Neural cell (in vitro differentiated cells): ENCODE results near the gene OR13A1. TPM values are rescaled to one million over a fixed set of nuclear protein-coding genes. Genes with fewer than 3 reads are reported as not detected.
"Not testable (repeated sequence)": the region's sequence is repeated elsewhere in the genome, so short reads cannot be mapped to it uniquely, and the experiment has no call there.

Experiments used
- H2AFZ ChIP-seq: fragments of 200-600, 300-800 bp; sonication (generic), shearing (Covaris generic); 2 replicates; pipeline ENCODE4 v1.6.0; 2014; ENCODE audit warnings: low read depth, mild to moderate bottlenecking, antibody characterized with exemption, low read length, moderate library complexity
- H3F3A ChIP-seq: fragments of 200-600 bp; shearing (Covaris generic); 2 replicates; pipeline ENCODE4 v1.6.1; 2016; ENCODE audit warnings: mild to moderate bottlenecking, moderate library complexity, mixed read lengths, antibody characterized with exemption, low read length; ENCODE audit not compliant: insufficient read depth, poor library complexity, severe bottlenecking
- H3K27ac ChIP-seq: fragments of 200-600, 300-800 bp; sonication (generic), shearing (Covaris generic); 2 replicates; pipeline ENCODE4 v1.5.1; 2014; ENCODE audit warnings: mild to moderate bottlenecking, low read length, moderate library complexity
- H3K27me3 ChIP-seq: fragments of 300-800, 200-600 bp; sonication (generic), shearing (Covaris generic); 2 replicates; pipeline ENCODE4 v1.6.0; 2014; ENCODE audit warnings: mild to moderate bottlenecking, low read depth, low read length, moderate library complexity; ENCODE audit not compliant: insufficient read depth
- H3K36me3 ChIP-seq: fragments of 300-800, 200-600 bp; sonication (generic), shearing (Covaris generic); 2 replicates; pipeline ENCODE4 v1.5.1; 2014; ENCODE audit warnings: mild to moderate bottlenecking, antibody characterized with exemption, low read length, moderate library complexity; ENCODE audit not compliant: insufficient read depth
- H3K4me2 ChIP-seq: fragments of 300-800, 200-600 bp; sonication (generic), shearing (Covaris generic); 2 replicates; pipeline ENCODE4 v1.6.0; 2014; ENCODE audit warnings: mild to moderate bottlenecking, low read length
- H3K4me3 ChIP-seq: fragments of 300-800, 200-600 bp; sonication (generic), shearing (Covaris generic); 2 replicates; pipeline ENCODE4 v1.5.1; 2014; ENCODE audit warnings: mild to moderate bottlenecking, low read length, moderate library complexity
- H3K79me2 ChIP-seq: fragments of 200-600 bp; shearing (Covaris generic); replicated peaks from 2 replicates; pipeline ENCODE4 v1.6.0; 2014; ENCODE audit warnings: mild to moderate bottlenecking, low read length, moderate library complexity; ENCODE audit not compliant: insufficient read depth
- H3K9ac ChIP-seq: fragments of 300-800, 200-600 bp; sonication (generic), shearing (Covaris generic); 2 replicates; pipeline ENCODE4 v1.6.1; 2016; ENCODE audit warnings: mild to moderate bottlenecking, low read length, mixed read lengths
- H3K9me2 ChIP-seq: fragments of 200-600 bp; shearing (Covaris generic); 2 replicates; pipeline ENCODE4 v1.6.1; 2016; ENCODE audit warnings: mild to moderate bottlenecking, low read length, mixed read lengths; ENCODE audit not compliant: insufficient read depth
- H3K9me3 ChIP-seq: fragments of 200-600, 300-800 bp; sonication (generic), shearing (Covaris generic); 2 replicates; pipeline ENCODE4 v1.6.1; 2016; ENCODE audit warnings: mild to moderate bottlenecking, mixed run types, low read length, moderate library complexity, mixed read lengths
- H4K20me1 ChIP-seq: fragments of 200-600 bp; shearing (Covaris generic); 2 replicates; pipeline ENCODE4 v1.6.1; 2016; ENCODE audit warnings: mild to moderate bottlenecking, mixed run types; ENCODE audit not compliant: insufficient read depth
- EP300 ChIP-seq: fragments of 450-650 bp; conservative IDR thresholded peaks from 2 replicates; pipeline ENCODE4 v1.6.1; 2014; ENCODE audit warnings: antibody characterized with exemption, mild to moderate bottlenecking, moderate library complexity; ENCODE audit not compliant: poor library complexity, severe bottlenecking
- EZH2 ChIP-seq: fragments of 200-600, 300-800 bp; shearing (Covaris generic), sonication (generic); IDR thresholded peaks from 2 replicates; pipeline ENCODE4 v1.6.1; 2014; ENCODE audit warnings: antibody characterized with exemption, low read length, borderline replicate concordance, mild to moderate bottlenecking; ENCODE audit not compliant: insufficient read depth, poor library complexity, severe bottlenecking
- MXI1 ChIP-seq: fragments of 450-650 bp; conservative IDR thresholded peaks from 2 replicates; pipeline ENCODE4 v1.6.1; 2014; ENCODE audit warnings: antibody characterized with exemption, mild to moderate bottlenecking; ENCODE audit not compliant: poor library complexity, severe bottlenecking
- POLR2AphosphoS5 ChIP-seq: IDR thresholded peaks from 2 replicates; pipeline ENCODE4 v1.6.1; 2012
- RAD21 ChIP-seq: fragments of 450-650 bp; conservative IDR thresholded peaks from 2 replicates; pipeline ENCODE4 v1.6.1; 2014; ENCODE audit warnings: antibody characterized with exemption, mild to moderate bottlenecking, moderate library complexity
- SMC3 ChIP-seq: fragments of 450-650 bp; conservative IDR thresholded peaks from 2 replicates; pipeline ENCODE4 v1.6.1; 2014; ENCODE audit warnings: antibody characterized with exemption, mild to moderate bottlenecking, moderate library complexity; ENCODE audit not compliant: poor library complexity
- TAF1 ChIP-seq: IDR thresholded peaks from 2 replicates; pipeline ENCODE4 v1.6.1; 2012; ENCODE audit warnings: low read depth
- polyA plus RNA-seq: library from polyadenylated mRNA; depleted of rRNA; stranded (reverse); fragments of >200 nt; gene quantifications from 2 replicates; pipeline ENCODE4 v1.2.3, GENCODE V29; 2014
- TF ChIP-seq, protein P1 (sequence below): IDR thresholded peaks from 2 replicates; pipeline ENCODE4 v1.6.1; 2012; ENCODE audit warnings: borderline replicate concordance
- TF ChIP-seq, protein P2 (sequence below): fragments of 450-650 bp; IDR thresholded peaks from 2 replicates; pipeline ENCODE4 v1.5.1; 2014; ENCODE audit warnings: antibody characterized with exemption, mild to moderate bottlenecking, moderate library complexity; ENCODE audit not compliant: poor library complexity, severe bottlenecking

Gene OR13A1
- polyA plus RNA-seq, 1 donor from 2014 or later, result 0.11 TPM

DNA sequence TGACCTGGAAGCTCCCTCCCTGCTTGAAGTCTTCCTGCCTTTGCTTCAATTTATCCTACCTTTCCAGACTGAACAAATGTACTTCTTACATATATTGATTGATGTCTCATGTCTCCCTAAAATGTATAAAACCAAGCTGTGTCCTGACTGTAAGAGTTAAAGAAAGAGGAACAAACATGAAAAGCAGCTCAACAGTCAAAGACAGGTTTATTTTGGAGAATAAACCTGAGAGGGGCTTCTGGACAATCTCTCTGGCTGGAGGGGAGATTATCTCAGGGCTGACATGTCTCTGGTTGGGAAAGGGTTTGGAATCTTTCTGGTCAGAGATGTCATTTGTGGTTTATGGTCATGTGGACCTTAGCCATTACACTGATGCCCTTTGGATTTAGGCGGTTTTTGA is 41.0 kb downstream of the OR13A1 start:
- H3K9ac ChIP-seq, result no peak overlapping the region
- H3K27me3 ChIP-seq, result no peaks in the 10 kb centered on the region

DNA sequence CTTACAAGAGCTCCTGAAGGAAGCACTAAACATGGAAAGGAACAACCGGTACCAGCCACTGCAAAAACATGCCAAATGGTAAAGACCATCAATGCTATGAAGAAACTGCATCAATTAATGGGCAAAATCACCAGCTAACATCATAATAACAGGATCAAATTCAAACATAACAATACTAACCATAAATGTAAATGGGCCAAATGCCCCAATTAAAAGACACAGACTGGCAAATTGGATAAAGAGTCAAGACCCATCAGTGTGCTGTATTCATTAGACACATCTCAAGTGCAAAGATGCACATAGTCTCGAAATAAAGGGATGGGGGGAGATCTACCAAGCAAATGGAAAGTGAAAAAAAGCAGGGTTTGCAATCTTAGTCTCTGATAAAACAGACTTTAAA is 47.6 kb downstream of the OR13A1 start:
- not testable (repeated sequence) for H3K4me2 ChIP-seq, H3K9me3 ChIP-seq, H3F3A ChIP-seq, H4K20me1 ChIP-seq, H3K79me2 ChIP-seq, H3K27ac ChIP-seq, H3K27me3 ChIP-seq, H3K9me2 ChIP-seq, H3K36me3 ChIP-seq, H3K9ac ChIP-seq, H3K4me3 ChIP-seq, H2AFZ ChIP-seq

More for the DNA sequence above, 41.0 kb downstream of the OR13A1 start:
- H3F3A ChIP-seq, result no peaks in the 10 kb centered on the region
- H3K79me2 ChIP-seq, result no peaks in the 10 kb centered on the region
- no peaks in the 10 kb centered on the region for H4K20me1 ChIP-seq
- no peak overlapping the region for H3K27ac ChIP-seq
- H3K36me3 ChIP-seq, result no peaks in the 10 kb centered on the region
- no peak overlapping the region for H3K4me3 ChIP-seq
- TF ChIP-seq, protein P1, sequence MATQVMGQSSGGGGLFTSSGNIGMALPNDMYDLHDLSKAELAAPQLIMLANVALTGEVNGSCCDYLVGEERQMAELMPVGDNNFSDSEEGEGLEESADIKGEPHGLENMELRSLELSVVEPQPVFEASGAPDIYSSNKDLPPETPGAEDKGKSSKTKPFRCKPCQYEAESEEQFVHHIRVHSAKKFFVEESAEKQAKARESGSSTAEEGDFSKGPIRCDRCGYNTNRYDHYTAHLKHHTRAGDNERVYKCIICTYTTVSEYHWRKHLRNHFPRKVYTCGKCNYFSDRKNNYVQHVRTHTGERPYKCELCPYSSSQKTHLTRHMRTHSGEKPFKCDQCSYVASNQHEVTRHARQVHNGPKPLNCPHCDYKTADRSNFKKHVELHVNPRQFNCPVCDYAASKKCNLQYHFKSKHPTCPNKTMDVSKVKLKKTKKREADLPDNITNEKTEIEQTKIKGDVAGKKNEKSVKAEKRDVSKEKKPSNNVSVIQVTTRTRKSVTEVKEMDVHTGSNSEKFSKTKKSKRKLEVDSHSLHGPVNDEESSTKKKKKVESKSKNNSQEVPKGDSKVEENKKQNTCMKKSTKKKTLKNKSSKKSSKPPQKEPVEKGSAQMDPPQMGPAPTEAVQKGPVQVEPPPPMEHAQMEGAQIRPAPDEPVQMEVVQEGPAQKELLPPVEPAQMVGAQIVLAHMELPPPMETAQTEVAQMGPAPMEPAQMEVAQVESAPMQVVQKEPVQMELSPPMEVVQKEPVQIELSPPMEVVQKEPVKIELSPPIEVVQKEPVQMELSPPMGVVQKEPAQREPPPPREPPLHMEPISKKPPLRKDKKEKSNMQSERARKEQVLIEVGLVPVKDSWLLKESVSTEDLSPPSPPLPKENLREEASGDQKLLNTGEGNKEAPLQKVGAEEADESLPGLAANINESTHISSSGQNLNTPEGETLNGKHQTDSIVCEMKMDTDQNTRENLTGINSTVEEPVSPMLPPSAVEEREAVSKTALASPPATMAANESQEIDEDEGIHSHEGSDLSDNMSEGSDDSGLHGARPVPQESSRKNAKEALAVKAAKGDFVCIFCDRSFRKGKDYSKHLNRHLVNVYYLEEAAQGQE, result no peak
- TF ChIP-seq SMC3 (no peak), EZH2 (no peak), EP300 (no peak), RAD21 (no peak), MXI1 (no peak), TAF1 (no peak)
- TF ChIP-seq, protein P2, sequence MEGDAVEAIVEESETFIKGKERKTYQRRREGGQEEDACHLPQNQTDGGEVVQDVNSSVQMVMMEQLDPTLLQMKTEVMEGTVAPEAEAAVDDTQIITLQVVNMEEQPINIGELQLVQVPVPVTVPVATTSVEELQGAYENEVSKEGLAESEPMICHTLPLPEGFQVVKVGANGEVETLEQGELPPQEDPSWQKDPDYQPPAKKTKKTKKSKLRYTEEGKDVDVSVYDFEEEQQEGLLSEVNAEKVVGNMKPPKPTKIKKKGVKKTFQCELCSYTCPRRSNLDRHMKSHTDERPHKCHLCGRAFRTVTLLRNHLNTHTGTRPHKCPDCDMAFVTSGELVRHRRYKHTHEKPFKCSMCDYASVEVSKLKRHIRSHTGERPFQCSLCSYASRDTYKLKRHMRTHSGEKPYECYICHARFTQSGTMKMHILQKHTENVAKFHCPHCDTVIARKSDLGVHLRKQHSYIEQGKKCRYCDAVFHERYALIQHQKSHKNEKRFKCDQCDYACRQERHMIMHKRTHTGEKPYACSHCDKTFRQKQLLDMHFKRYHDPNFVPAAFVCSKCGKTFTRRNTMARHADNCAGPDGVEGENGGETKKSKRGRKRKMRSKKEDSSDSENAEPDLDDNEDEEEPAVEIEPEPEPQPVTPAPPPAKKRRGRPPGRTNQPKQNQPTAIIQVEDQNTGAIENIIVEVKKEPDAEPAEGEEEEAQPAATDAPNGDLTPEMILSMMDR, result no peak
- no peak overlapping the region for H3K4me2 ChIP-seq
- no peaks in the 10 kb centered on the region for H3K9me3 ChIP-seq
- H3K9me2 ChIP-seq, result no peaks in the 10 kb centered on the region
- H2AFZ ChIP-seq, result no peak overlapping the region

DNA sequence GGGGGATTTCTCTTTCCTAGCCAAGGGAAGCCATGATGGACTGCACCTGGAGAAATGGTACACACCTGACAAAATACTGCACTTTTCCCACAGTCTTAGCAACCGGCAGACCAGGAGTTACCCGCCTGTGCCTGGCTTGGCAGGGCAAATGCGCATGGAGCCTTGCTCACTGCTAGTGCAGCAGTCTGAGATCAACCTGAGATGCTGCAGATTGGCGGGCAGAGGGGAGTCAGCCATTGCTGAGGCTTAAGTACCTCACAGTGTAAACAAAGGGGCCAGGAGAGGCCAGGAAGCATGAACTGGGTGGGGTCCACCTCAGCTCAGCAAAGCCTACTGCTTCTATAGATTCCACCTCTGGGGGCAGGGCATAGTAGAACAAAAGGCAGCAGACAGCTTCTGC is 49.4 kb downstream of the OR13A1 start:
- Histone ChIP-seq H3K4me2 (no peak overlapping the region), H3K9me2 (no peaks in the 10 kb centered on the region), H3F3A (no peaks in the 10 kb centered on the region), H2AFZ (no peak overlapping the region), H3K36me3 (no peaks in the 10 kb centered on the region), H3K9me3 (no peaks in the 10 kb centered on the region), H3K27me3 (no peaks in the 10 kb centered on the region), H4K20me1 (no peaks in the 10 kb centered on the region), H3K4me3 (no peak overlapping the region), H3K9ac (no peak overlapping the region), H3K27ac (no peak overlapping the region), H3K79me2 (no peaks in the 10 kb centered on the region)
- no peak for TF ChIP-seq TAF1
- no peak for TF ChIP-seq EZH2
- no peak for TF ChIP-seq EP300
- no peak for TF ChIP-seq RAD21
- TF ChIP-seq, protein P1, result no peak
- TF ChIP-seq, protein P2, result no peak
- no peak for TF ChIP-seq MXI1
- no peak for TF ChIP-seq POLR2AphosphoS5
- no peak for TF ChIP-seq SMC3
